SK-N-MC (cell line): ENCODE measurements around the gene TTC24.

Experiments used
- EZH2 ChIP-seq: fragments of 200-600 bp; sonication (generic); IDR thresholded peaks from one replicate; pipeline ENCODE4 v1.6.1; 2017; ENCODE audit warnings: antibody characterized with exemption
- POLR2AphosphoS5 ChIP-seq: IDR thresholded peaks from 2 replicates; pipeline ENCODE4 v1.6.1; 2012; ENCODE audit warnings: mild to moderate bottlenecking, low read depth, low read length, borderline replicate concordance

DNA sequence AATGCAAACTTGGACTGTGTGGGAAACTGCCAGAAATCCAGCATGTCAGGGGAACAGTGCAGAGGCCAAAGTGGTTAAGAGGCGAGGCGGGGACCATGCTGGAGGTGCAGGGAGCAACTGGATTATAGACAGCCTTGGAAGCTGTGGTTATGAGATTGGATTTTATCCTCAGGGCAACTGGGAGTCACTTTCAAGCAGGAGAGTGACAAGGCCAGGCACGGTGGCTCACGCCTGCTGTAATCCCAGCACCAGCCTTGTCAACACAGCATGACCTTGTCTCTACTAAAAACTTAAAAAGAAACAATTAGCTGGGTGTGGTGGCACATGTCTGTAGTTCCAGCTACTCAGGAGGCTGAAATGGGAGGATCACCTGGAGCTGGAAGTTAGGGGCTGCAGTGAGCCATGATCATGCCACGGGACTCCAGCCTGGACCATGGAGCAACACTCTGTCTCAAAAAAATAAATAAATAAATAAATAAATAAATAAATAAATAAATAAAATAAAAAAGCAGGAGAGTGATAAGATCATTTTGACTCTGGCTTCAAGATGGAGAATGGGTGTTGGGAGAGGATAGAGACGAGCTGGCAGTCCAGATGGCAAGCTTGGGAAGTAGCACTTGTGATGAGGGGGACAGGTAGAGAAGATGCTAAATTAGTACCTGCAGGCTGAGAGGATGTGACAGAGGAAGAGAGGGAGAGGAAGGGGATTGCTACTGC, 43.2 kb downstream of the TTC24 start:
- TF ChIP-seq EZH2 = no peak
- no peak for TF ChIP-seq POLR2AphosphoS5
